Loucy (cell line): ENCODE measurements around the gene STK39.

ENCODE experiments used
- EZH2phosphoT487 ChIP-seq: fragments of 200-600 bp; IDR thresholded peaks from 2 replicates; pipeline ENCODE4 v1.6.1; 2018; ENCODE audit warnings: antibody characterized with exemption, mild to moderate bottlenecking, moderate library complexity, borderline replicate concordance
- TF ChIP-seq, protein P1 (sequence below): fragments of 200-600 bp; sonication (generic); conservative IDR thresholded peaks from 2 replicates; pipeline ENCODE4 v1.5.1; 2014; ENCODE audit warnings: mild to moderate bottlenecking, antibody characterized with exemption, low read length

DNA sequence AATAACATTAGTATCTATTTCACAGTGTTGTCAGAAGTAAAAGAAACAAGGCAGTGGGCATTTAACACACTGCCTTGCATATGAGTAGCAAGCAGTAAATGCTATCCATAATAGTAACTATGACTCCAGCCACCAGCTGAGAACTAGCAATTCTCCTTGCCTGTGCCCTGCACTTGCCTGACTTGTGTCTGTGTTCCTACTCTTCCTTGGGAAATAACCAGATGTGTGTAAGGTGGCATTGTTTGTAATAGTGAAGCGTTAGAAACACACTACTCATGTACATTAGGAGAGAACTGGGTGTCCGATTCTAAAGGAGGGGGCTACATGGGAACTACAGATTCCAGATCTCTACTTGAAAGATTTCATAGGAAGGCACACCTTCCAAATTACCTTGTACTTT is 197.8 kb downstream of the STK39 start:
- TF ChIP-seq, protein P1, sequence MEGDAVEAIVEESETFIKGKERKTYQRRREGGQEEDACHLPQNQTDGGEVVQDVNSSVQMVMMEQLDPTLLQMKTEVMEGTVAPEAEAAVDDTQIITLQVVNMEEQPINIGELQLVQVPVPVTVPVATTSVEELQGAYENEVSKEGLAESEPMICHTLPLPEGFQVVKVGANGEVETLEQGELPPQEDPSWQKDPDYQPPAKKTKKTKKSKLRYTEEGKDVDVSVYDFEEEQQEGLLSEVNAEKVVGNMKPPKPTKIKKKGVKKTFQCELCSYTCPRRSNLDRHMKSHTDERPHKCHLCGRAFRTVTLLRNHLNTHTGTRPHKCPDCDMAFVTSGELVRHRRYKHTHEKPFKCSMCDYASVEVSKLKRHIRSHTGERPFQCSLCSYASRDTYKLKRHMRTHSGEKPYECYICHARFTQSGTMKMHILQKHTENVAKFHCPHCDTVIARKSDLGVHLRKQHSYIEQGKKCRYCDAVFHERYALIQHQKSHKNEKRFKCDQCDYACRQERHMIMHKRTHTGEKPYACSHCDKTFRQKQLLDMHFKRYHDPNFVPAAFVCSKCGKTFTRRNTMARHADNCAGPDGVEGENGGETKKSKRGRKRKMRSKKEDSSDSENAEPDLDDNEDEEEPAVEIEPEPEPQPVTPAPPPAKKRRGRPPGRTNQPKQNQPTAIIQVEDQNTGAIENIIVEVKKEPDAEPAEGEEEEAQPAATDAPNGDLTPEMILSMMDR = no peak
- no peak for TF ChIP-seq EZH2phosphoT487
